HepG2 (cell line): Measurements from ENCODE around the gene DHX8. TPM values are rescaled to one million over a fixed set of nuclear protein-coding genes. Genes with fewer than 3 reads are reported as not detected.

Experiments
- CREM ChIP-seq, 2 experiments: sonication (generic) in 1 of 2; formaldehyde crosslinking in 1 of 2; IDR thresholded peaks; 2 replicates each; pipeline versions ENCODE4 v1.4.0 to v1.6.1; 2016 to 2020; ENCODE audit warnings: antibody characterized with exemption in 1 of 2, mild to moderate bottlenecking in 1 of 2, missing genetic modification reagents in 1 of 2
- ERF ChIP-seq: IDR thresholded peaks from 2 replicates; pipeline ENCODE4 v1.6.1; 2018; ENCODE audit warnings: missing biosample characterization, missing genetic modification reagents
- EZH2 ChIP-seq: conservative IDR thresholded peaks from 2 replicates; pipeline ENCODE4 v1.6.1; 2012; ENCODE audit warnings: mild to moderate bottlenecking, low read depth, low read length, moderate library complexity
- GTF3A ChIP-seq: sonication (generic); formaldehyde crosslinking; conservative IDR thresholded peaks from 2 replicates; pipeline ENCODE4 v1.4.0; 2020; ENCODE audit warnings: mild to moderate bottlenecking, missing genetic modification reagents
- HHEX ChIP-seq: IDR thresholded peaks from 2 replicates; pipeline ENCODE4 v1.6.1; 2016; ENCODE audit warnings: control low read depth
- KMT2B ChIP-seq: IDR thresholded peaks from 2 replicates; pipeline ENCODE4 v1.6.1; 2016; ENCODE audit warnings: missing genetic modification reagents, missing compliant biosample characterization
- PCBP1 ChIP-seq: fragments of 200-400 bp; formaldehyde crosslinking; IDR thresholded peaks from 2 replicates; pipeline ENCODE4 v1.6.1; 2017; ENCODE audit warnings: mild to moderate bottlenecking, low read depth, low read length, borderline replicate concordance
- RAD21 ChIP-seq: fragments of 450-650 bp; formaldehyde crosslinking; IDR thresholded peaks from 2 replicates; pipeline ENCODE4 v1.5.0; 2020; ENCODE audit warnings: mild to moderate bottlenecking
- SMAD9 ChIP-seq: sonication (generic); formaldehyde crosslinking; IDR thresholded peaks from 2 replicates; pipeline ENCODE4 v1.5.1; 2020; ENCODE audit warnings: mild to moderate bottlenecking, missing genetic modification reagents
- SOX13 ChIP-seq, 3 experiments: fragments of 450-650 bp in 1 of 3; sonication (generic) in 1 of 3; formaldehyde crosslinking in 1 of 3; IDR thresholded peaks in 2 of 3; conservative IDR thresholded peaks in 1 of 3; 2 replicates each; pipeline versions ENCODE4 v1.5.0 to v1.6.1; 2016 to 2020; ENCODE audit warnings: antibody characterized with exemption in 1 of 3, mild to moderate bottlenecking in 1 of 3, missing compliant biosample characterization in 1 of 3, missing genetic modification reagents in 1 of 3, moderate library complexity in 1 of 3
- SOX6 ChIP-seq, 2 experiments: fragments of 450-650 bp in 1 of 2; sonication (generic) in 1 of 2; formaldehyde crosslinking in 1 of 2; IDR thresholded peaks; 2 replicates each; pipeline versions ENCODE4 v1.4.0 to v1.6.1; 2017 to 2020; ENCODE audit warnings: antibody characterized with exemption in 1 of 2, mild to moderate bottlenecking in 1 of 2, missing genetic modification reagents in 1 of 2
- ZBED4 ChIP-seq: sonication (generic); formaldehyde crosslinking; IDR thresholded peaks from 2 replicates; pipeline ENCODE4 v1.4.0; 2020; ENCODE audit warnings: missing genetic modification reagents, borderline replicate concordance
- ZIK1 ChIP-seq: sonication (generic); formaldehyde crosslinking; IDR thresholded peaks from 2 replicates; pipeline ENCODE4 v1.5.0; 2020; ENCODE audit warnings: mild to moderate bottlenecking, low read depth, missing genetic modification reagents, borderline replicate concordance
- ZNF235 ChIP-seq: sonication (generic); formaldehyde crosslinking; IDR thresholded peaks from 2 replicates; pipeline ENCODE4 v1.8.1; 2023; ENCODE audit warnings: mild to moderate bottlenecking, missing genetic modification reagents, borderline replicate concordance
- ZNF296 ChIP-seq: sonication (generic); formaldehyde crosslinking; conservative IDR thresholded peaks from 2 replicates; pipeline ENCODE4 v1.5.0; 2020; ENCODE audit warnings: mild to moderate bottlenecking, missing genetic modification reagents
- ZNF317 ChIP-seq: sonication (generic); formaldehyde crosslinking; IDR thresholded peaks from 2 replicates; pipeline ENCODE4 v1.5.0; 2020; ENCODE audit warnings: mild to moderate bottlenecking, missing genetic modification reagents
- ZNF44 ChIP-seq: sonication (generic); formaldehyde crosslinking; IDR thresholded peaks from 2 replicates; pipeline ENCODE4 v1.5.1; 2020; ENCODE audit warnings: mild to moderate bottlenecking, missing genetic modification reagents
- ZNF670 ChIP-seq: sonication (generic); formaldehyde crosslinking; IDR thresholded peaks from 2 replicates; pipeline ENCODE4 v1.8.0; 2022; ENCODE audit warnings: mild to moderate bottlenecking, missing genetic modification reagents, borderline replicate concordance
- polyA plus RNA-seq, 8 experiments: library from polyadenylated mRNA; depleted of rRNA in 3 of 8; stranded (reverse) in 7 of 8; unstranded in 1 of 8; fragments of >200 nt; fragmentation: Illumina TruSeq in 4 of 8; extraction: Trizol in 4 of 8; gene quantifications; 2 replicates each; pipeline versions ENCODE4 v1.2.1 to v1.2.3, GENCODE V29; 2011 to 2016; ENCODE audit warnings: low read depth in 4 of 8, missing spikeins in 1 of 8, mixed read lengths in 1 of 8; ENCODE audit not compliant: insufficient read depth in 1 of 8
- total RNA-seq, 5 experiments: library from RNA; depleted of rRNA; stranded (reverse); fragments of >200 nt; fragmentation: Illumina TruSeq; extraction: Trizol; gene quantifications; 2 replicates each; pipeline ENCODE4 v1.2.3, GENCODE V29; 2016; ENCODE audit warnings: low read depth in 1 of 5
- TF ChIP-seq, protein P1 (sequence below): sonication (generic); formaldehyde crosslinking; IDR thresholded peaks from 2 replicates; pipeline ENCODE4 v1.8.0; 2022; ENCODE audit warnings: missing genetic modification reagents, mild to moderate bottlenecking, inconsistent platforms, borderline replicate concordance
- TF ChIP-seq, protein P2 (sequence below), 2 experiments: IDR thresholded peaks; 2 replicates each; pipeline ENCODE4 v1.6.1; 2011 to 2012; ENCODE audit warnings: low read length in 2 of 2, borderline replicate concordance in 1 of 2, low read depth in 1 of 2, mild to moderate bottlenecking in 1 of 2, moderate library complexity in 1 of 2

The DHX8 gene
- total and polyA plus RNA-seq, 2 of the 13 experiments (the other 11 are each of a cell fraction or from before 2014, with no cell fraction given) = 24.8 to 48.9 TPM

DNA sequence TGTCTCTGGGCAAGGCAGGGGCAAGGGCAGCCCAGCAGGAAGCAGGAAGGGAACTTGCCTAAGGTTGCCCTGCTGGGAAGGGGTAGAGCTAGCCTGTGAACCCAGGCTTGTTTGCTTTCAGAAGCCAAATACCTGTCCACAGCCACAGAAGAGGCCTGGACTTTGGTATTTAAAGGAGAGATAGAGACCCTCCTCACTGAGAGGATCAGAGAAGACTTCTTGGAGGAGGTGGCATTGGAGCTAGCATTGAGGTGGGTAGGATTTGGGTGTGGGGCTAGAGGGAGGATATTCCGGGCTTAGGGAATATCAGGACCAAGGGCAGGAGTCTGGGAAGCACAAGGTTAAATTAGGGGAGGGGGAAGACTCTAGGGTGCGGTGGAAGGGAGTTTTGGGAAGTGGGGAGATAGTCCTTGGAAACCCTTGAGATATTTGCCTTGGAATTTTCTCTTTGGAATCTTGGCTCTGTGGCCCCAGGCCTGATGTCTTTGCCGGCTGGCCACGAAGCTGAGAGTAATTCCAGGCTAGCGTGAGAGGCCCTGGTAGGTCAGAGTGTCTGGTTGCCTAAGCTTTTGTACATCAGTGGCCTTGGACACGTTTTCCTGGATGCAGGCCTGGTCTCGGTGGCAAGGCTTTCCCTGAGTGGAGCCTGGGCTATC lies 75.5 kb downstream of the DHX8 start (continued):
- TF ChIP-seq, protein P1, sequence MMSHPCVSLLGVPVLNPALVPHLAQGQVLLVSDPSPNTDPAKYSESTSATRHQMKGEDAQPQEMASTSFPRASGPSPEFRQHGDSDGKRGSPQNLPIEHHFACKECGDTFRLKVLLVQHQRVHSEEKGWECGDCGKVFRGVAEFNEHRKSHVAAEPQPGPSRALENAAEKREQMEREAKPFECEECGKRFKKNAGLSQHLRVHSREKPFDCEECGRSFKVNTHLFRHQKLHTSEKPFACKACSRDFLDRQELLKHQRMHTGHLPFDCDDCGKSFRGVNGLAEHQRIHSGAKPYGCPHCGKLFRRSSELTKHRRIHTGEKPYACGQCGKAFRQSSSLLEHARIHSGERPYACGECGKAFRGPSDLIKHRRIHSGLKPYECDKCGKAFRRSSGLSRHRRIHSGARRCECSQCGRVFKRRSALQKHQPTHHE (CRISPR knock-in tag) = no peak
- 0 out of 2 replicates have a peak, but pooled peaks have one; percentile 11 for TF ChIP-seq RAD21 (CRISPR knock-in tag)
- no peak for TF ChIP-seq GTF3A (CRISPR knock-in tag)
- no peak for TF ChIP-seq ZNF670 (CRISPR knock-in tag)
- 0 out of 2 replicates have a peak, but pooled peaks have one; percentile 35 for TF ChIP-seq ERF
- no peak for TF ChIP-seq PCBP1
- TF ChIP-seq ZIK1 (CRISPR knock-in tag) = 0 out of 2 replicates have a peak, but pooled peaks have one; percentile 15
- TF ChIP-seq SOX13 (IDR thresholded peaks at IDR 0.05) = no peak
- TF ChIP-seq SOX13 (CRISPR knock-in tag; conservative IDR thresholded peaks at IDR 0.05 in 1 of 2, IDR thresholded peaks at IDR 0.05 in 1 of 2) = peak in 1 of 2 experiments; percentile 59; a peak in 2 of 4 replicates
- TF ChIP-seq ZNF235 (CRISPR knock-in tag) = no peak
- no peak for TF ChIP-seq ZNF44 (CRISPR knock-in tag)
- no peak for TF ChIP-seq ZNF317 (CRISPR knock-in tag)
- TF ChIP-seq ZNF296 (CRISPR knock-in tag) = peak; percentile 57; the same call in 1 of the 2 replicates
- TF ChIP-seq SMAD9 (CRISPR knock-in tag) = no peak
- no peak for TF ChIP-seq ZBED4 (CRISPR knock-in tag)
- TF ChIP-seq HHEX = no peak
- TF ChIP-seq, protein P2, sequence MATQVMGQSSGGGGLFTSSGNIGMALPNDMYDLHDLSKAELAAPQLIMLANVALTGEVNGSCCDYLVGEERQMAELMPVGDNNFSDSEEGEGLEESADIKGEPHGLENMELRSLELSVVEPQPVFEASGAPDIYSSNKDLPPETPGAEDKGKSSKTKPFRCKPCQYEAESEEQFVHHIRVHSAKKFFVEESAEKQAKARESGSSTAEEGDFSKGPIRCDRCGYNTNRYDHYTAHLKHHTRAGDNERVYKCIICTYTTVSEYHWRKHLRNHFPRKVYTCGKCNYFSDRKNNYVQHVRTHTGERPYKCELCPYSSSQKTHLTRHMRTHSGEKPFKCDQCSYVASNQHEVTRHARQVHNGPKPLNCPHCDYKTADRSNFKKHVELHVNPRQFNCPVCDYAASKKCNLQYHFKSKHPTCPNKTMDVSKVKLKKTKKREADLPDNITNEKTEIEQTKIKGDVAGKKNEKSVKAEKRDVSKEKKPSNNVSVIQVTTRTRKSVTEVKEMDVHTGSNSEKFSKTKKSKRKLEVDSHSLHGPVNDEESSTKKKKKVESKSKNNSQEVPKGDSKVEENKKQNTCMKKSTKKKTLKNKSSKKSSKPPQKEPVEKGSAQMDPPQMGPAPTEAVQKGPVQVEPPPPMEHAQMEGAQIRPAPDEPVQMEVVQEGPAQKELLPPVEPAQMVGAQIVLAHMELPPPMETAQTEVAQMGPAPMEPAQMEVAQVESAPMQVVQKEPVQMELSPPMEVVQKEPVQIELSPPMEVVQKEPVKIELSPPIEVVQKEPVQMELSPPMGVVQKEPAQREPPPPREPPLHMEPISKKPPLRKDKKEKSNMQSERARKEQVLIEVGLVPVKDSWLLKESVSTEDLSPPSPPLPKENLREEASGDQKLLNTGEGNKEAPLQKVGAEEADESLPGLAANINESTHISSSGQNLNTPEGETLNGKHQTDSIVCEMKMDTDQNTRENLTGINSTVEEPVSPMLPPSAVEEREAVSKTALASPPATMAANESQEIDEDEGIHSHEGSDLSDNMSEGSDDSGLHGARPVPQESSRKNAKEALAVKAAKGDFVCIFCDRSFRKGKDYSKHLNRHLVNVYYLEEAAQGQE (IDR thresholded peaks at IDR 0.05; ENCODE audit: borderline replicate concordance in 1 of 2, low read depth in 1 of 2, low read length in 2 of 2) = peak in 1 of 2 experiments; percentile 26; a peak in 1 of 4 replicates
- TF ChIP-seq SOX6 (IDR thresholded peaks at IDR 0.05) = no peak
- peak; percentile 76 for TF ChIP-seq SOX6 (CRISPR knock-in tag; IDR thresholded peaks at IDR 0.05)
- no peak for TF ChIP-seq CREM (IDR thresholded peaks at IDR 0.05)
- no peak for TF ChIP-seq CREM (CRISPR knock-in tag; IDR thresholded peaks at IDR 0.05)
- no peak for TF ChIP-seq KMT2B (CRISPR knock-in tag)
- no peak for TF ChIP-seq EZH2
